HCT116 (cell line): ENCODE results near the gene KNOP1. TPM values are rescaled to one million over a fixed set of nuclear protein-coding genes. Genes with fewer than 3 reads are reported as not detected.

Experiments
- ATAC-seq: fragments of 200-7000 bp; cut with Tn5 transposase; 2 replicates; pipeline ENCODE4 v1.9.1; 2020; ENCODE audit warnings: mild to moderate bottlenecking, moderate library complexity
- BruUV-seq: library from RNA; stranded (reverse); fragments of 400-500 nt; replicated peaks from 2 replicates; lab custom pipeline; 2021; lab: Mats Ljungman, UMichigan
- CTCF ChIA-PET: fragments of 300-600 bp; sonication (Branson Sonifier 250); formaldehyde crosslinking; loops from one replicate; lab custom pipeline; 2021; ENCODE audit warnings: antibody characterized with exemption; lab: Charles Lee
- POLR2A ChIA-PET: fragments of 300-600, 350-600 bp; sonication (Branson Sonifier 250); formaldehyde crosslinking; loops from one replicate; lab custom pipeline; 2021; ENCODE audit warnings: antibody characterized with exemption; lab: Charles Lee
- RAD21 ChIA-PET, 2 experiments: fragments of 300-600 bp; sonication (Branson Sonifier 250); formaldehyde crosslinking; loops; one replicate each; lab custom pipeline; 2023; ENCODE audit warnings: low total read pairs in 2 of 2; ENCODE audit not compliant: uncharacterized antibody in 2 of 2, unreplicated experiment in 2 of 2, low non-redundant PET in 1 of 2; lab: Charles Lee
- DNase-seq: peaks from one replicate; pipeline ENCODE4 v3.0.0-alpha.2; 2010; ENCODE audit warnings: low read depth, low spot score
- H2AFZ ChIP-seq: fragments of 200-600 bp; shearing (Covaris generic), sonication (generic); 2 replicates; pipeline ENCODE4 v1.6.1; 2017; ENCODE audit warnings: low read depth, mixed run types, mixed read lengths, antibody characterized with exemption, low read length; ENCODE audit not compliant: poor library complexity, severe bottlenecking
- H3K27ac ChIP-seq: 2 replicates; pipeline ENCODE4 v1.5.1; 2012; ENCODE audit warnings: low read depth, low read length
- H3K27me3 ChIP-seq: fragments of 200-600 bp; sonication (generic); 2 replicates; pipeline ENCODE4 v1.6.1; 2016; ENCODE audit warnings: mixed run types, low read length, mixed read lengths; ENCODE audit not compliant: insufficient read depth
- H3K36me3 ChIP-seq, 2 experiments: fragments of 200-500 bp in 1 of 2; fragments of 200-600 bp in 1 of 2; sonication (Bioruptor generic) in 1 of 2; sonication (generic) in 1 of 2; 2 replicates each; pipeline versions ENCODE4 v1.5.1 to v1.6.1; 2014 to 2016; ENCODE audit warnings: low read length in 2 of 2, inconsistent platforms in 1 of 2, mixed read lengths in 1 of 2, mixed run types in 1 of 2; ENCODE audit not compliant: insufficient read depth in 2 of 2, control insufficient read depth in 1 of 2
- H3K4me1 ChIP-seq, 2 experiments: fragments of 200-600 bp in 1 of 2; sonication (generic) in 1 of 2; 2 replicates each; pipeline versions ENCODE4 v1.5.1 to v1.6.1; 2012 to 2017; ENCODE audit warnings: low read length in 2 of 2, inconsistent platforms in 1 of 2, mild to moderate bottlenecking in 1 of 2, mixed read lengths in 1 of 2, mixed run types in 1 of 2, moderate library complexity in 1 of 2; ENCODE audit not compliant: insufficient read depth in 2 of 2, control insufficient read depth in 1 of 2
- H3K4me2 ChIP-seq: fragments of 200-600 bp; sonication (generic); 2 replicates; pipeline ENCODE4 v1.6.1; 2017; ENCODE audit warnings: mixed run types, low read length, mixed read lengths
- H3K4me3 ChIP-seq, 2 experiments: fragments of 200-600 bp in 1 of 2; sonication (generic) in 1 of 2; replicated peaks in 1 of 2; 2 replicates each; pipeline ENCODE4 v1.5.1; 2011 to 2016; ENCODE audit warnings: low read length in 2 of 2, control low read depth in 1 of 2, low read depth in 1 of 2, mild to moderate bottlenecking in 1 of 2, mixed read lengths in 1 of 2, mixed run types in 1 of 2
- H3K79me2 ChIP-seq: fragments of 200-600 bp; sonication (generic); 2 replicates; pipeline ENCODE4 v1.6.1; 2017; ENCODE audit warnings: mild to moderate bottlenecking, mixed run types, low read length, moderate library complexity, mixed read lengths; ENCODE audit not compliant: insufficient read depth
- H3K9ac ChIP-seq: fragments of 200-600 bp; sonication (generic); 2 replicates; pipeline ENCODE4 v1.6.1; 2016; ENCODE audit warnings: low read length, mixed read lengths
- H3K9me2 ChIP-seq: fragments of 200-600 bp; sonication (generic), shearing (Covaris generic); 2 replicates; pipeline ENCODE4 v1.6.1; 2017; ENCODE audit warnings: mixed run types, mild to moderate bottlenecking, moderate library complexity; ENCODE audit not compliant: insufficient read depth
- H3K9me3 ChIP-seq, 2 experiments: fragments of 200-500 bp in 1 of 2; fragments of 200-600 bp in 1 of 2; sonication (Bioruptor generic) in 1 of 2; sonication (generic) in 1 of 2; 2 replicates each; pipeline ENCODE4 v1.6.1; 2014 to 2017; ENCODE audit warnings: low read length in 2 of 2, mixed read lengths in 2 of 2, inconsistent platforms in 1 of 2, low read depth in 1 of 2, mild to moderate bottlenecking in 1 of 2, mixed run types in 1 of 2, moderate library complexity in 1 of 2; ENCODE audit not compliant: control insufficient read depth in 1 of 2, insufficient read depth in 1 of 2
- H4K20me1 ChIP-seq: fragments of 200-600 bp; sonication (generic), shearing (Covaris generic); 2 replicates; pipeline ENCODE4 v1.6.1; 2017; ENCODE audit warnings: mixed run types, mild to moderate bottlenecking, moderate library complexity; ENCODE audit not compliant: insufficient read depth
- CEBPB ChIP-seq: IDR thresholded peaks from 2 replicates; pipeline ENCODE4 v1.6.1; 2012; ENCODE audit warnings: low read depth
- EZH2phosphoT487 ChIP-seq: fragments of 200-600 bp; IDR thresholded peaks from 2 replicates; pipeline ENCODE4 v1.6.1; 2018; ENCODE audit warnings: antibody characterized with exemption, borderline replicate concordance
- FOSL1 ChIP-seq: IDR thresholded peaks from 2 replicates; pipeline ENCODE4 v1.6.1; 2012; ENCODE audit warnings: low read depth
- JUND ChIP-seq: IDR thresholded peaks from 2 replicates; pipeline ENCODE4 v1.6.1; 2012
- POLR2A ChIP-seq: IDR thresholded peaks from 2 replicates; pipeline ENCODE4 v1.7.0; 2011; ENCODE audit warnings: borderline replicate concordance; ENCODE audit not compliant: insufficient read depth, insufficient read length; ENCODE audit errors: extremely low read depth
- SIN3A ChIP-seq: IDR thresholded peaks from 2 replicates; pipeline ENCODE4 v1.6.1; 2012; ENCODE audit warnings: low read depth
- SP1 ChIP-seq: IDR thresholded peaks from 2 replicates; pipeline ENCODE4 v1.6.1; 2012; ENCODE audit warnings: low read depth
- TCF7L2 ChIP-seq: IDR thresholded peaks from 2 replicates; pipeline ENCODE4 v1.7.0; 2011; ENCODE audit warnings: borderline replicate concordance, inconsistent platforms; ENCODE audit not compliant: insufficient read depth, insufficient read length; ENCODE audit errors: extremely low read depth
- YY1 ChIP-seq: IDR thresholded peaks from 2 replicates; pipeline ENCODE4 v1.6.1; 2011; ENCODE audit warnings: low read length, low read depth, moderate library complexity, mild to moderate bottlenecking; ENCODE audit not compliant: insufficient replicate concordance; ENCODE audit errors: extremely low read depth
- ZBTB33 ChIP-seq: IDR thresholded peaks from 2 replicates; pipeline ENCODE4 v1.6.1; 2011; ENCODE audit warnings: mild to moderate bottlenecking, low read length, moderate library complexity; ENCODE audit not compliant: insufficient replicate concordance; ENCODE audit errors: extremely low read depth
- ZFX ChIP-seq: fragments of 450-650 bp; IDR thresholded peaks from 2 replicates; pipeline ENCODE4 v1.6.1; 2017
- ZNF274 ChIP-seq: fragments of 200-500 bp; sonication (Bioruptor generic); IDR thresholded peaks from 2 replicates; pipeline ENCODE4 v1.6.1; 2014; ENCODE audit warnings: mild to moderate bottlenecking, low read depth, low read length, inconsistent platforms
- intact Hi-C: fragments of 100-400 bp; cut with micrococcal nuclease; formaldehyde crosslinking; loops from 2 replicates; pipeline ENCODE4 v1.10.0; 2022
- total RNA-seq: library from RNA; stranded (reverse); gene quantifications from one replicate; pipeline ENCODE4 v1.2.1, GENCODE V29; 2021; ENCODE audit not compliant: unreplicated experiment
- TF ChIP-seq, protein P1 (sequence below), 3 experiments: fragments of 200-600 bp in 1 of 3; sonication (generic) in 1 of 3; IDR thresholded peaks in 2 of 3; conservative IDR thresholded peaks in 1 of 3; 2 replicates each; pipeline ENCODE4 v1.5.1; 2012 to 2017; ENCODE audit warnings: low read depth in 2 of 3, low read length in 2 of 3, antibody characterized with exemption in 1 of 3, borderline replicate concordance in 1 of 3, control low read depth in 1 of 3, mild to moderate bottlenecking in 1 of 3, mixed read lengths in 1 of 3, mixed run types in 1 of 3, moderate library complexity in 1 of 3; ENCODE audit not compliant: insufficient read depth in 1 of 3
- TF ChIP-seq, protein P2 (sequence below): IDR thresholded peaks from 2 replicates; pipeline ENCODE4 v1.6.1; 2012; ENCODE audit warnings: low read depth

Gene KNOP1
- total RNA-seq, 1 experiment from 2014 or later: 34.6 TPM

DNA sequence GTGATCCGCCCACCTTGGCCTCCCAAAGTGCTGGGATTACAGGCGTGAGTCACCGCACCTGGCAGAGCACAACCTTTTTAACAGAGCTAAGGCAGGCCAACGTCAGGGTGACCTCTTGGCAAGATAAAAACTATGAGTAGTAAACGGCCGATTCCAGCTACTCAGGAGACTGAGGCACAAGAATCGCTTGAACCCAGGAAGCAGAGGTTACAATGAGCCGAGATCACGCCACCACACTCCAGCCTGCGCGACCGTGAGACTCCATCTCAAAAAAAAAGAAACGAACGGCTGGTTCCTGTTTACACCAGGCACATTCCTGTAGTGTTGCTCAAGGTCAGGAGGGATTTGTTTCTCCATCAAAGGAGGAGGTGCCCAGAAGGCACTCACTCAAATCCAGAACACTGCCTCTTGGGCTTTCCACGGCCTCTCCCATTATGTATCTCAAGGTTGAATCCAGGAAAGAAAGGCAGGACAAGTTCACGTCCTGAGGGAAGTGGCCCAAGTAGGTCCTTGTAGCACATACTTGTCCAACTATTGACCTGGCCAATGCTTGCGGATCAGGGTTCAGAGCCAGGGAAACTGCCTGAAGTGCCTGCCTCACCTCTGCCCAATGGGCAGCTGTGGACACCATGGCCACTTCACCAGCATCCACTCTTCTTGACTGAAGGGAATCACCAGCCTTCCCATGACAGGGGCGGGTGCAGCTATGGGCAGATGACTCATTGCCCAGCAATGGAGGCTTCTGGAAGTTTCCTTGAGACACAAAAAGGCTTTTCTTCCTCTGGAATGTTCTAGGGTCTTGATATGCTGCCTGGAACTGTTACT is 13.5 kb downstream of the KNOP1 start:
- H2AFZ ChIP-seq: no peak overlapping the region
- ATAC-seq (peak; percentile 26; the same call in 1 of the 2 replicates), DNase-seq (no peak)
- H3K9me3 ChIP-seq: no peaks in the 10 kb centered on the region
- ChIA-PET CTCF (interaction anchor here (0.9 kb wide), 1 partner anchor 121 kb away, joined by 3 read pairs; no protein-coding TSS in a partner anchor), POLR2A (no interaction called here), RAD21 (interaction anchor here in 1 of 2 experiments (0.7 kb wide), 1 partner anchor 15 kb away, joined by 3 read pairs; no protein-coding TSS in a partner anchor)
- intact Hi-C loops: no loop called here
- H3K36me3 ChIP-seq: peaks cover 36 to 40% of the 10 kb centered on the region in 2 experiments
- no TSS peak for BruUV-seq
- no peaks in the 10 kb centered on the region for H3K27me3 ChIP-seq
- H3K4me1 ChIP-seq: peaks cover 4 to 22% of the 10 kb centered on the region in 2 experiments; a peak in 3 of 4 replicates
- no peak overlapping the region for H3K9ac ChIP-seq
- peak overlapping the region; percentile 24; the same call in 1 of the 2 replicates for H3K27ac ChIP-seq
- TF ChIP-seq YY1: no peak
- TF ChIP-seq ZBTB33: no peak
- 0 out of 2 replicates have a peak, but pooled peaks have one; percentile 6 for TF ChIP-seq SP1
- no peak for TF ChIP-seq TCF7L2
- TF ChIP-seq FOSL1: peak; percentile 49; the same call in 1 of the 2 replicates
- no peak for TF ChIP-seq POLR2A
- TF ChIP-seq CEBPB: no peak
- TF ChIP-seq ZFX: no peak
- TF ChIP-seq, protein P1, sequence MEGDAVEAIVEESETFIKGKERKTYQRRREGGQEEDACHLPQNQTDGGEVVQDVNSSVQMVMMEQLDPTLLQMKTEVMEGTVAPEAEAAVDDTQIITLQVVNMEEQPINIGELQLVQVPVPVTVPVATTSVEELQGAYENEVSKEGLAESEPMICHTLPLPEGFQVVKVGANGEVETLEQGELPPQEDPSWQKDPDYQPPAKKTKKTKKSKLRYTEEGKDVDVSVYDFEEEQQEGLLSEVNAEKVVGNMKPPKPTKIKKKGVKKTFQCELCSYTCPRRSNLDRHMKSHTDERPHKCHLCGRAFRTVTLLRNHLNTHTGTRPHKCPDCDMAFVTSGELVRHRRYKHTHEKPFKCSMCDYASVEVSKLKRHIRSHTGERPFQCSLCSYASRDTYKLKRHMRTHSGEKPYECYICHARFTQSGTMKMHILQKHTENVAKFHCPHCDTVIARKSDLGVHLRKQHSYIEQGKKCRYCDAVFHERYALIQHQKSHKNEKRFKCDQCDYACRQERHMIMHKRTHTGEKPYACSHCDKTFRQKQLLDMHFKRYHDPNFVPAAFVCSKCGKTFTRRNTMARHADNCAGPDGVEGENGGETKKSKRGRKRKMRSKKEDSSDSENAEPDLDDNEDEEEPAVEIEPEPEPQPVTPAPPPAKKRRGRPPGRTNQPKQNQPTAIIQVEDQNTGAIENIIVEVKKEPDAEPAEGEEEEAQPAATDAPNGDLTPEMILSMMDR (IDR thresholded peaks at IDR 0.05 in 2 of 3, conservative IDR thresholded peaks at IDR 0.05 in 1 of 3; ENCODE audit: borderline replicate concordance in 1 of 3, insufficient read depth in 1 of 3, low read depth in 2 of 3, low read length in 2 of 3): no peak
- 0 out of 2 replicates have a peak, but pooled peaks have one; percentile 32 for TF ChIP-seq JUND
- TF ChIP-seq ZNF274: no peak
- TF ChIP-seq, protein P2, sequence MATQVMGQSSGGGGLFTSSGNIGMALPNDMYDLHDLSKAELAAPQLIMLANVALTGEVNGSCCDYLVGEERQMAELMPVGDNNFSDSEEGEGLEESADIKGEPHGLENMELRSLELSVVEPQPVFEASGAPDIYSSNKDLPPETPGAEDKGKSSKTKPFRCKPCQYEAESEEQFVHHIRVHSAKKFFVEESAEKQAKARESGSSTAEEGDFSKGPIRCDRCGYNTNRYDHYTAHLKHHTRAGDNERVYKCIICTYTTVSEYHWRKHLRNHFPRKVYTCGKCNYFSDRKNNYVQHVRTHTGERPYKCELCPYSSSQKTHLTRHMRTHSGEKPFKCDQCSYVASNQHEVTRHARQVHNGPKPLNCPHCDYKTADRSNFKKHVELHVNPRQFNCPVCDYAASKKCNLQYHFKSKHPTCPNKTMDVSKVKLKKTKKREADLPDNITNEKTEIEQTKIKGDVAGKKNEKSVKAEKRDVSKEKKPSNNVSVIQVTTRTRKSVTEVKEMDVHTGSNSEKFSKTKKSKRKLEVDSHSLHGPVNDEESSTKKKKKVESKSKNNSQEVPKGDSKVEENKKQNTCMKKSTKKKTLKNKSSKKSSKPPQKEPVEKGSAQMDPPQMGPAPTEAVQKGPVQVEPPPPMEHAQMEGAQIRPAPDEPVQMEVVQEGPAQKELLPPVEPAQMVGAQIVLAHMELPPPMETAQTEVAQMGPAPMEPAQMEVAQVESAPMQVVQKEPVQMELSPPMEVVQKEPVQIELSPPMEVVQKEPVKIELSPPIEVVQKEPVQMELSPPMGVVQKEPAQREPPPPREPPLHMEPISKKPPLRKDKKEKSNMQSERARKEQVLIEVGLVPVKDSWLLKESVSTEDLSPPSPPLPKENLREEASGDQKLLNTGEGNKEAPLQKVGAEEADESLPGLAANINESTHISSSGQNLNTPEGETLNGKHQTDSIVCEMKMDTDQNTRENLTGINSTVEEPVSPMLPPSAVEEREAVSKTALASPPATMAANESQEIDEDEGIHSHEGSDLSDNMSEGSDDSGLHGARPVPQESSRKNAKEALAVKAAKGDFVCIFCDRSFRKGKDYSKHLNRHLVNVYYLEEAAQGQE: no peak
- TF ChIP-seq EZH2phosphoT487: no peak
- no peak for TF ChIP-seq SIN3A
- H3K79me2 ChIP-seq: peaks cover 35% of the 10 kb centered on the region; the same call in 1 of the 2 replicates
- peak overlapping the region; percentile 50 for H3K4me2 ChIP-seq
- H3K9me2 ChIP-seq: no peaks in the 10 kb centered on the region
- H4K20me1 ChIP-seq: no peaks in the 10 kb centered on the region
- H3K4me3 ChIP-seq: no peak overlapping the region
